Hematopoietic multipotent progenitor cell treated with erythropoietin and hydrocortisone succinate and interleukin-3 and kit ligand, for 4 days (in vitro differentiated cells): Measurements from ENCODE around the gene PPID.
A peak's percentile ranks its signal among the peaks of the same experiment; 100 is the strongest.
"Not testable (repeated sequence)": the region's sequence is repeated elsewhere in the genome, so short reads cannot be mapped to it uniquely, and the experiment has no call there.

Source experiments
- DNase-seq: peaks from one replicate; pipeline ENCODE4 v3.0.0-alpha.2; 2015

The PPID gene

GRCh38 chr4:158729716-158730559 lies 6.7 kb upstream of the PPID start:
- peak; percentile 85 for DNase-seq

- DNase-seq, result no peak
These were observed 5.0 kb upstream of the PPID start for GRCh38 chr4:158728236-158728635.

GRCh38 chr4:158726633-158727032 lies 3.4 kb upstream of the PPID start:
- DNase-seq, result no peak

- DNase-seq, result no peak
These were observed 1.4 kb upstream of the PPID start for GRCh38 chr4:158724637-158725036.

GRCh38 chr4:158722291-158722916 lies 792 bp downstream of the PPID start:
- DNase-seq, result peak; percentile 51

- no peak for DNase-seq
These were observed 1.5 kb downstream of the PPID start for GRCh38 chr4:158721680-158722079.

- DNase-seq, result no peak
These were observed 7.4 kb downstream of the PPID start for GRCh38 chr4:158715802-158716201.

GRCh38 chr4:158714937-158715336 lies 8.3 kb downstream of the PPID start:
- DNase-seq, result no peak

GRCh38 chr4:158712622-158713021 lies 10.6 kb downstream of the PPID start:
- DNase-seq, result not testable (repeated sequence)

GRCh38 chr4:158710814-158711213 lies 12.4 kb downstream of the PPID start:
- DNase-seq, result peak; percentile 54

GRCh38 chr4:158704274-158704673 lies 18.9 kb downstream of the PPID start:
- DNase-seq, result no peak

GRCh38 chr4:158688813-158689212 lies 34.4 kb downstream of the PPID start:
- no peak for DNase-seq

- DNase-seq, result no peak
These were observed 41.1 kb downstream of the PPID start for GRCh38 chr4:158682066-158682465.

- no peak for DNase-seq
These were observed 41.6 kb downstream of the PPID start for GRCh38 chr4:158681629-158682028.

GRCh38 chr4:158678767-158679166 lies 44.4 kb downstream of the PPID start:
- no peak for DNase-seq

- no peak for DNase-seq
These were observed 47.1 kb downstream of the PPID start for GRCh38 chr4:158676076-158676475.

- no peak for DNase-seq
These were observed 49.6 kb downstream of the PPID start for GRCh38 chr4:158673633-158674032.

- peak; percentile 100 for DNase-seq
These were observed 51.0 kb downstream of the PPID start, which contains the start of gene ETFDH for GRCh38 chr4:158671915-158672806. Gene ETFDH (plus strand): TSS chr4:158672296. CDS start chr4:158672457, 161 bp downstream.

GRCh38 chr4:158671665-158671914 lies 51.6 kb downstream of the PPID start, which contains the start of gene C4orf46:
Gene C4orf46 (minus strand): TSS chr4:158671887. CDS start chr4:158671801, 86 bp downstream.
- DNase-seq, result no peak

GRCh38 chr4:158670975-158671664 lies 52.1 kb downstream of the PPID start:
- DNase-seq, result peak; percentile 91

GRCh38 chr4:158669310-158669709 lies 53.9 kb downstream of the PPID start:
- DNase-seq, result no peak

GRCh38 chr4:158667651-158668198 lies 55.5 kb downstream of the PPID start:
- DNase-seq, result peak; percentile 83
